HepG2 (cell line): ENCODE measurements around the gene IFNA4.
"Not testable (repeated sequence)": the region's sequence is repeated elsewhere in the genome, so short reads cannot be mapped to it uniquely, and the experiment has no call there.

ENCODE experiments used
- ARNTL ChIP-seq: sonication (generic); formaldehyde crosslinking; IDR thresholded peaks from 2 replicates; pipeline ENCODE4 v1.4.0; 2020; ENCODE audit warnings: mild to moderate bottlenecking, missing genetic modification reagents
- POLR2A ChIP-seq, 2 experiments: IDR thresholded peaks; 2 replicates each; pipeline ENCODE4 v1.6.1; 2011; ENCODE audit warnings: low read depth in 2 of 2, low read length in 2 of 2, mild to moderate bottlenecking in 1 of 2, moderate library complexity in 1 of 2; ENCODE audit not compliant: insufficient read depth in 1 of 2
- REST ChIP-seq, 2 experiments: IDR thresholded peaks; 2 replicates each; pipeline ENCODE4 v1.6.1; 2011 to 2012; ENCODE audit warnings: low read length in 2 of 2, borderline replicate concordance in 1 of 2, low read depth in 1 of 2, mild to moderate bottlenecking in 1 of 2, moderate library complexity in 1 of 2

GRCh38 chr9:21194867-21195776 lies 7.7 kb upstream of the IFNA4 start:
- not testable (repeated sequence) for TF ChIP-seq ARNTL (CRISPR knock-in tag); REST (IDR thresholded peaks at IDR 0.05; ENCODE audit: borderline replicate concordance in 1 of 2, low read depth in 1 of 2, low read length in 2 of 2); POLR2A (IDR thresholded peaks at IDR 0.05; ENCODE audit: insufficient read depth in 1 of 2, low read depth in 2 of 2, low read length in 2 of 2)
